Daoy (cell line): Measurements from ENCODE around the gene ZNF121. TPM values are rescaled to one million over a fixed set of nuclear protein-coding genes. Genes with fewer than 3 reads are reported as not detected.

ENCODE experiments used
- DNase-seq: peaks from one replicate; pipeline ENCODE4 v3.0.0-alpha.2; 2015; ENCODE audit warnings: low read depth
- total RNA-seq: library from RNA; depleted of rRNA; stranded (reverse); fragments of >200 nt; shearing (Covaris generic); gene quantifications from 2 replicates; pipeline ENCODE4 v1.2.3, GENCODE V29; 2014; rRNA removed

ZNF121 gene
- total RNA-seq, 1 experiment from 2014 or later = 35.8 TPM

DNA sequence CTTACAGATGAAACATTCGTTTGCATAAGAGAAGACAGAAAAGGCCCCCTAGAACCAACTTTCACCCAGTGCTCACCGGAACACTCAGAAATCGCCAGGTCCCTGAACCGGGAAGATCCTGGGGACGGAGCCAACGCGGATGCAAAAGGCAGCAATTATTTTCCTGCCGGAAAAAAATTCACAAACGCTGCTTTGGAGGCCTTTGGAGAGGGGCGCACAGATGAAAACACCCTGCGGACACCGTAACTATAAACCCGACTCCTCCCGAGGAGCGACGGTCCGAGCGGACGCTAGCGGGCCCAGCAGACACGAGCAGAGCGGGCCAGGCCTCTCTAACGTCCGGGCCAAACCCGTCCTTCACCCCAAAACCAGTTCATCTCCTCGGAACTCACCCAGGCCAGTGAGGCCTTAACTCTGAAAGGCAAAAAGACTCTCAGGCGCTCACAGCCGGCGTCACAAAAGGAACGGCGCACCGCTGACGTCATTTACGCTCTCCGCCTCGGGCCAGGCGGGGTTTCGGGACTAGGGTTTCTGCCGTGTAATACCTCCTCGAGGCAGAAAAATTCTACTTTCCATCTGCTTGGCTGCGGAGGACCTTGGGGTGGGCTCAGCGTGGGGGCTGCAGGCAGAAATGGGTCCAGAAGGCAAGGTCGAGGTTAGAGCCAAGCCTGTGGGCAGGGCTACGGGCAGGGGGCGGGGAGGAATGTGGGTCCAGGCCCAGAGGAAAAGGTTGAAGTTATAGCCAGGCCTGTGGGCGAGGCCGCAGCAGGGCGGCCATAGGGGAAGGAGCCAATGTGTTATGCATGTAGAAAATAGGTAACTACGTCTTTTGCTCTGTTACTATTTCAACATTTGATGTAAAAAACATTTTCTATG is 45.9 kb downstream of the ZNF121 start, which contains the start of gene ZNF426:
ZNF426 (minus strand) TSS at position 463 of the 876 bp plus-strand sequence. CDS start 2,413 bp downstream, outside the sequence.
- peak; percentile 93 for DNase-seq

DNA sequence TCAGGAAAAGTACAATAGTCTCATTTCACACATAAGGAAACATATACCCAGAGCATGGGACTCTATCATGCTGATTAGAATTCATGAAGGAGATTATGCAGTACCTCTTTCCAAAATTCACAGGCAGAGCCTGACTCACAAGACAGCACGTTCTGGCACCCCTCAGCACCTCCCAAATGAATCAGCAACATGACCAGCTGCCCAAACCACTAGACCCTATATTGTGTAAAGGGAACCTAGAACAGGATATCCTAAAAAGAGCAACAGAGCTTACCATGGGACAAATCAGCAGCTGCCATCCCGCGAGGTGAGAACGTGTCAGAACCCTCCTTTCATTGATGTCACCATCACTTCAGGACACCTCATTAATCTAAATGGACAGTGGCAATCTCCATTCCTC is 48.4 kb downstream of the ZNF121 start:
- no peak for DNase-seq

DNA sequence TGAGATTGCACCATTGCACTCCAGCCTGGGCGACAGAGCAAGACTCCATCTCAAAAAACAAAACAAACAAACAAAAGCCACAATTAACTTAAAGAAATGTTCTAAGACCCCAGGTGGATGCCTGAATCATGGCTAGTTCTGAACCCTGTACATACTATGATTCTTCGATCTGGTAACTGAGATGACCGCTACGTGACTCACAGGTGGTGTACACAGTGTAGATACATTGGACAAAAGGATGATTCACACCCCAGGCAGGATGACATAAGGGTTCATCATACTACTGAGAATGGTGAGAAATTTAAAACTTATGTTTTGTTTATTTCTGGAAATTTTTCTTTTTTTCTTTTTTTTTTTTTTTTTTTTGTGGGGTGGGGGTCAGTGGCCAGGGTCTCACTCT is 52.4 kb downstream of the ZNF121 start:
- peak; percentile 54 for DNase-seq

- no peak for DNase-seq
Measured at GRCh38 chr19:9528757-9529336, 55.5 kb downstream of the ZNF121 start.

DNA sequence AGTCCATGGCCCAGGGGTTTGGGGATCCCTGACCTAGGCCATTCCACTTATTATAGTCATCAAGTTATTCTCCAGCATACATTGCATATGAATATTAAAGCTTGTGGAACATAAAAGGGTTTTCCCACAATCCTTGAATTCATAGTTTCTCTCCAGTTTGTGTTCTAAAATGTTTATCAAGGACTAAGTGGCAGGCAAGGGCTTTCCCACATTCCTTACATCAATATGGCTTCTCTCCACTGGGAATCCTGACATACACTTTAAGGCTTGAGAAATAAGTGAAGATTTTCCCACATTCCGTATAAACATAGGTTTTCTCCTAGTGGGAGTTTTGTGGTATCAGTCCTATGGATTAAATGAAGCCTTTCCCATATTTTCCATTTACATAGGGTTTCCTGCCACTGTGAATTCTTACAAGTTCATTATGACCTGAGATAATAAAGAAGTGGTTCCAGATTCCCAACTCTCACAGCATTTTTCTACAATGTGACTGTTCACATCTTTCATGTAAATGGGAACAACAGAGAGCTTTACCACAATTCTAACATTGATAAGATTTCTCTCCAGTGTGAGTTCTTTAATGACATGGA is 60.3 kb downstream of the ZNF121 start:
- DNase-seq = no peak

Other genes with a start within 250 kb of the ZNF121 start
- 0.09 and 0.69 TPM in 2 replicates for gene ZNF177, start 221.5 kb downstream of the ZNF121 start, total RNA-seq
- gene ZNF266, start 148.9 kb downstream of the ZNF121 start, total RNA-seq = 10.5 and 10.9 TPM in 2 replicates
- gene ZNF560, start 85.9 kb downstream of the ZNF121 start, total RNA-seq = 4.6 and 5.5 TPM in 2 replicates
- gene ZNF426, start 45.9 kb downstream of the ZNF121 start, total RNA-seq = 8.7 and 9.8 TPM in 2 replicates
- gene ZNF561, start 36.7 kb upstream of the ZNF121 start, total RNA-seq = 14.3 and 16.5 TPM in 2 replicates
- gene ZNF562, start 90.6 kb upstream of the ZNF121 start, total RNA-seq = 29.9 and 30.1 TPM in 2 replicates
- 1.5 and 2.1 TPM in 2 replicates for gene ZNF846, start 184.2 kb upstream of the ZNF121 start, total RNA-seq
- gene FBXL12, start 234.6 kb upstream of the ZNF121 start, total RNA-seq = 9.0 and 13.9 TPM in 2 replicates
- 467 and 704 TPM in 2 replicates for gene UBL5, start 243.4 kb upstream of the ZNF121 start, total RNA-seq